Kidney epithelial cell (primary cell): Measurements from ENCODE around the gene SPATA20. TPM values are rescaled to one million over a fixed set of nuclear protein-coding genes. Genes with fewer than 3 reads are reported as not detected.

Source experiments
- DNase-seq: peaks from one replicate; pipeline ENCODE4 v3.0.0-alpha.2; 2010; ENCODE audit warnings: low read depth
- H3K27me3 ChIP-seq: 2 replicates; pipeline ENCODE4 v1.6.0; 2011; ENCODE audit warnings: low read length; ENCODE audit not compliant: control insufficient read depth, insufficient read depth
- H3K36me3 ChIP-seq: 2 replicates; pipeline ENCODE4 v1.5.1; 2011; ENCODE audit warnings: low read length; ENCODE audit not compliant: control insufficient read depth, insufficient read depth
- H3K4me3 ChIP-seq: 2 replicates; pipeline ENCODE4 v1.5.1; 2011; ENCODE audit warnings: low read depth, mild to moderate bottlenecking, control low read depth, low read length
- CTCF ChIP-seq: IDR thresholded peaks from 2 replicates; pipeline ENCODE4 v1.5.1; 2011; ENCODE audit warnings: mild to moderate bottlenecking, moderate library complexity, low read length, control low read depth, inconsistent platforms; ENCODE audit not compliant: insufficient read depth, poor library complexity, severe bottlenecking
- total RNA-seq: library from RNA; depleted of rRNA; stranded (reverse); fragments of >200 nt; gene quantifications from 2 replicates; pipeline ENCODE4 v1.2.3, GENCODE V29; 2015

SPATA20 gene
- total RNA-seq, 1 donor from 2014 or later: 58.9 TPM

GRCh38 chr17:50522766-50523165, 24.2 kb upstream of the SPATA20 start:
- DNase-seq: no peak
- Histone ChIP-seq H3K27me3 (peaks cover 5% of the 10 kb centered on the region), H3K36me3 (no peaks in the 10 kb centered on the region), H3K4me3 (no peak overlapping the region)
- TF ChIP-seq CTCF: no peak

- H3K36me3 ChIP-seq: no peaks in the 10 kb centered on the region
- TF ChIP-seq CTCF: no peak
- H3K4me3 ChIP-seq: no peak overlapping the region
- DNase-seq: no peak
- peaks cover 5% of the 10 kb centered on the region for H3K27me3 ChIP-seq
Observed at GRCh38 chr17:50523208-50523607, 23.8 kb upstream of the SPATA20 start.

- Histone ChIP-seq H3K36me3 (no peaks in the 10 kb centered on the region), H3K4me3 (no peak overlapping the region), H3K27me3 (peaks cover 7% of the 10 kb centered on the region)
- DNase-seq: no peak
- TF ChIP-seq CTCF: no peak
Observed at GRCh38 chr17:50524838-50525237, 22.1 kb upstream of the SPATA20 start.

- Histone ChIP-seq H3K27me3 (peaks cover 10% of the 10 kb centered on the region), H3K4me3 (no peak overlapping the region), H3K36me3 (no peaks in the 10 kb centered on the region)
- no peak for DNase-seq
- TF ChIP-seq CTCF: no peak
Observed at GRCh38 chr17:50527155-50527762, 19.7 kb upstream of the SPATA20 start.

GRCh38 chr17:50527949-50528474, 19.0 kb upstream of the SPATA20 start:
- Histone ChIP-seq H3K36me3 (no peaks in the 10 kb centered on the region), H3K4me3 (no peak overlapping the region), H3K27me3 (peaks cover 17% of the 10 kb centered on the region)
- no peak for DNase-seq
- no peak for TF ChIP-seq CTCF

- Histone ChIP-seq H3K27me3 (peaks cover 21% of the 10 kb centered on the region), H3K4me3 (no peak overlapping the region), H3K36me3 (no peaks in the 10 kb centered on the region)
- DNase-seq: no peak
- no peak for TF ChIP-seq CTCF
Observed at GRCh38 chr17:50529849-50530248, 17.1 kb upstream of the SPATA20 start.
